HG03060 (cell line): ENCODE measurements around the gene SCARF2.
"Not testable (repeated sequence)": the region's sequence is repeated elsewhere in the genome, so short reads cannot be mapped to it uniquely, and the experiment has no call there.

Experiments used
- ATAC-seq: cut with Tn5 transposase; IDR thresholded peaks from one replicate; pipeline ENCODE4 v1.9.1; 2021; ENCODE audit warnings: low read depth, moderate number of reproducible peaks; ENCODE audit not compliant: unreplicated experiment

SCARF2 gene

GRCh38 chr22:20415241-20415640 lies 22.4 kb downstream of the SCARF2 start:
- ATAC-seq, result not testable (repeated sequence)

- ATAC-seq, result no peak
Measured at GRCh38 chr22:20414450-20414849, 23.2 kb downstream of the SCARF2 start.

- ATAC-seq, result no peak
Measured at GRCh38 chr22:20414059-20414440, 23.6 kb downstream of the SCARF2 start.

GRCh38 chr22:20413217-20414058 lies 24.2 kb downstream of the SCARF2 start:
- no peak for ATAC-seq

GRCh38 chr22:20412474-20413216 lies 25.0 kb downstream of the SCARF2 start:
- ATAC-seq, result no peak

- ATAC-seq, result not testable (repeated sequence)
Measured at GRCh38 chr22:20409385-20409784, 28.2 kb downstream of the SCARF2 start.

GRCh38 chr22:20408891-20409290 lies 28.7 kb downstream of the SCARF2 start:
- ATAC-seq, result no peak

GRCh38 chr22:20407829-20408228 lies 29.8 kb downstream of the SCARF2 start:
- ATAC-seq, result no peak

- ATAC-seq, result no peak
Measured at GRCh38 chr22:20406686-20407408, 30.8 kb downstream of the SCARF2 start.

- ATAC-seq, result no peak
Measured at GRCh38 chr22:20405931-20406685, 31.5 kb downstream of the SCARF2 start.

- no peak for ATAC-seq
Measured at GRCh38 chr22:20405291-20405930, 32.2 kb downstream of the SCARF2 start.

- no peak for ATAC-seq
Measured at GRCh38 chr22:20404881-20405280, 32.7 kb downstream of the SCARF2 start.

GRCh38 chr22:20403779-20404140 lies 33.9 kb downstream of the SCARF2 start:
- ATAC-seq, result no peak

GRCh38 chr22:20402960-20403778 lies 34.5 kb downstream of the SCARF2 start:
- ATAC-seq, result no peak

- no peak for ATAC-seq
Measured at GRCh38 chr22:20401376-20402014, 36.1 kb downstream of the SCARF2 start.

GRCh38 chr22:20400606-20401375 lies 36.8 kb downstream of the SCARF2 start:
- no peak for ATAC-seq

- no peak for ATAC-seq
Measured at GRCh38 chr22:20399866-20400605, 37.6 kb downstream of the SCARF2 start.
